Measurements from ENCODE around the gene MEPE. TPM values are rescaled to one million over a fixed set of nuclear protein-coding genes. Genes with fewer than 3 reads are reported as not detected.

Gene MEPE
- total RNA-seq, 1 experiment from 2014 or later: not detected

DNA sequence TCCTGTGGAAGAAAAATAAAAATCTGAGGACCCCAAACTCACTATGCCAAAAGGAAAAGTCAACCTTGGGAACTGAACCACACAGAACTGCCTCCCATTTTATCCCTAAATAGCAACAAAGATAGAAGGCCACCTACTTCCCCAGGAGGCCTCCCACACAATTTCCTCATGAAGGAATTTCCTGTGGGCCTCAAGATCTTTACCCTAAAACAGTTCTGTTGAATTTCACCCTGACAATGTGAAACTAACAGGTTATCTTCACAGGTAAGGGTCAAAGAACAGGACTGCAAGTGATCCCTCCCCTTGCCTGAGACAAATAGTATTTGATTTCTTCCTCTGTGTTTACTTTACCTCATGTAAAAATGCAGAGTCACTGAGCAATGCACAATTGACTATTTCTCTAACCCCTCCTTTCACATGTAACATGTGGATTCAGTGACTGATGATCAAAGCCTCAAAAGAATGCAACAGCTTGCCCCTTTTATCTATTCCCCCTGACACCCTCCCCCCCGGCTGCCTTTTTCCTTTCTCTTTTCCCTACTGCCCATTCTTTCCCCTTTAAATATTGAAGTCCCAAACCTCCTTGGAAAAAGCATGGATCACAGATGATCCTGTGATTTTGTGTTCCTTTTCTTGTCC lies 33.3 kb downstream of the MEPE start (continued):
- TF ChIP-seq JUN (CRISPR knock-in tag; IDR thresholded peaks at IDR 0.05) (no peak), ZNF416 (CRISPR knock-in tag; IDR thresholded peaks at IDR 0.05) (no peak), TEAD1 (CRISPR knock-in tag; IDR thresholded peaks at IDR 0.05) (peak; percentile 84; the same call in 1 of the 2 replicates), NFE2L1 (CRISPR knock-in tag; IDR thresholded peaks at IDR 0.05) (peak; percentile 99)
- TF ChIP-seq, protein P1, sequence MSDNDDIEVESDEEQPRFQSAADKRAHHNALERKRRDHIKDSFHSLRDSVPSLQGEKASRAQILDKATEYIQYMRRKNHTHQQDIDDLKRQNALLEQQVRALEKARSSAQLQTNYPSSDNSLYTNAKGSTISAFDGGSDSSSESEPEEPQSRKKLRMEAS (CRISPR knock-in tag; IDR thresholded peaks at IDR 0.05): peak; percentile 8; the same call in 1 of the 2 replicates
- TF ChIP-seq, protein P2, sequence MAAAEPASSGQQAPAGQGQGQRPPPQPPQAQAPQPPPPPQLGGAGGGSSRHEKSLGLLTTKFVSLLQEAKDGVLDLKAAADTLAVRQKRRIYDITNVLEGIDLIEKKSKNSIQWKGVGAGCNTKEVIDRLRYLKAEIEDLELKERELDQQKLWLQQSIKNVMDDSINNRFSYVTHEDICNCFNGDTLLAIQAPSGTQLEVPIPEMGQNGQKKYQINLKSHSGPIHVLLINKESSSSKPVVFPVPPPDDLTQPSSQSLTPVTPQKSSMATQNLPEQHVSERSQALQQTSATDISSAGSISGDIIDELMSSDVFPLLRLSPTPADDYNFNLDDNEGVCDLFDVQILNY (CRISPR knock-in tag; IDR thresholded peaks at IDR 0.05): no peak
- TF ChIP-seq, protein P3, sequence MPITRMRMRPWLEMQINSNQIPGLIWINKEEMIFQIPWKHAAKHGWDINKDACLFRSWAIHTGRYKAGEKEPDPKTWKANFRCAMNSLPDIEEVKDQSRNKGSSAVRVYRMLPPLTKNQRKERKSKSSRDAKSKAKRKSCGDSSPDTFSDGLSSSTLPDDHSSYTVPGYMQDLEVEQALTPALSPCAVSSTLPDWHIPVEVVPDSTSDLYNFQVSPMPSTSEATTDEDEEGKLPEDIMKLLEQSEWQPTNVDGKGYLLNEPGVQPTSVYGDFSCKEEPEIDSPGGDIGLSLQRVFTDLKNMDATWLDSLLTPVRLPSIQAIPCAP (CRISPR knock-in tag; IDR thresholded peaks at IDR 0.05): no peak

DNA sequence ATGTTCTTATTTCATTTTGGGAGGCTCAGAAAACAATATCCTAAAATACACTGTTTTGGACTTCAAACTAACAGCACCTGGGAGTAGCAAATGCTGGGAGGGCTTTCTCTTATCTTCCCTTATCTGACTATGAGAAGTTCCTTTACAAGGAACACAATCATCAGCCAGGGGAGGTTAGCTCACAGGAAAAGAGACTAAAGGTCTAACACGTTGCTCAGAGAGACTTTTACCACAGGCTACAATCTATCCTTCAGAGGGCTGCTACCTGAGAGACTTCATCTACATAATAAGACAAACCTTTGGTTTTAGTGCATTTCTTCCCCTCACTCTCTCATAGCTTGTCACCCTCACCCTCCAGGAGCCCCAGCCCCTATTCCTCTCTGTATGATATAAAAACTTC lies 35.8 kb downstream of the MEPE start:
- Mint-ChIP-seq H3K4me3 (no peak overlapping the region), H3K27me3 (ENCODE audit: low read depth) (peaks cover 21% of the 10 kb centered on the region), H3K9me3 (peaks cover 10% of the 10 kb centered on the region), H3K27ac (no peak overlapping the region), H3K36me3 (peaks cover 23% of the 10 kb centered on the region), H3K4me1 (peaks cover 52% of the 10 kb centered on the region)
- ChIA-PET CTCF (no interaction called here), POLR2A (no interaction called here)
- ATAC-seq (no peak), DNase-seq (ENCODE audit: low spot score) (no peak)
- TF ChIP-seq, protein P4, sequence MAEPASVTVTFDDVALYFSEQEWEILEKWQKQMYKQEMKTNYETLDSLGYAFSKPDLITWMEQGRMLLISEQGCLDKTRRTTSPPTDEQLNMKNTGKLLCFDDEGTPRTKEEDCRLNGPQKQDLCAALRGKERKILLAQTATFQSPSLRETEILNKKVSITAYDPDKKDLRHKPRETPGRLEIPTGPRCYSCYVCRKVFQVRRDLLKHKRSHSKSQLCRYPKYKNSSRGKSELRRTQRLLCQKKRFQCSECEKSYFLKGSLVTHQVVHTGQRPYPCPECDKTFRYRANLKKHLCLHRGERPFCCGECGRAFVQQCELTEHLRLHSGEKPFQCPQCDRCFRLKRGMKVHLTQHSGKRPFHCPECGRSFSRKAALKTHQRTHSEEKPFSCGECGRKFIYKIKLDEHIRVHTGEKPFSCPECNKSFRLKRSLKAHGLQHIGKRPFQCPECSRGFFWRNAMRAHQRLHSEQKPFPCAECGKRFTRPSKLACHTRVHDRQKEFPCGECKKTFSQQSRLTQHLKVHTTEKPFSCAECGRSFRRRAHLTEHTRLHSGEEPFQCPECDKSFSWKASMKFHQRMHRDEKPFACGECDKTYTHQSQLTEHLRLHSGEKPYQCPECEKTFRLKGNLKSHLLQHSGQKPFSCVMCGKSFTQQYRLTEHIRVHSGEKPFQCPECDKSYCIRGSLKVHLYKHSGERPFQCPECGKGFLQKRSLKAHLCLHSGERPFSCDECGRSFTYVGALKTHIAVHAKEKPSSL (CRISPR knock-in tag; conservative IDR thresholded peaks at IDR 0.05): no peak
- TF ChIP-seq KAT7 (CRISPR knock-in tag; IDR thresholded peaks at IDR 0.05; ENCODE audit: borderline replicate concordance): no peak
- no peak for TF ChIP-seq ZNF396 (CRISPR knock-in tag; IDR thresholded peaks at IDR 0.05; ENCODE audit: borderline replicate concordance)
- no peak for TF ChIP-seq TEAD4 (CRISPR knock-in tag; IDR thresholded peaks at IDR 0.05)
- TF ChIP-seq CREM (CRISPR knock-in tag; IDR thresholded peaks at IDR 0.05): no peak
- TF ChIP-seq, protein P3 (CRISPR knock-in tag; IDR thresholded peaks at IDR 0.05): no peak
- TF ChIP-seq, protein P5, sequence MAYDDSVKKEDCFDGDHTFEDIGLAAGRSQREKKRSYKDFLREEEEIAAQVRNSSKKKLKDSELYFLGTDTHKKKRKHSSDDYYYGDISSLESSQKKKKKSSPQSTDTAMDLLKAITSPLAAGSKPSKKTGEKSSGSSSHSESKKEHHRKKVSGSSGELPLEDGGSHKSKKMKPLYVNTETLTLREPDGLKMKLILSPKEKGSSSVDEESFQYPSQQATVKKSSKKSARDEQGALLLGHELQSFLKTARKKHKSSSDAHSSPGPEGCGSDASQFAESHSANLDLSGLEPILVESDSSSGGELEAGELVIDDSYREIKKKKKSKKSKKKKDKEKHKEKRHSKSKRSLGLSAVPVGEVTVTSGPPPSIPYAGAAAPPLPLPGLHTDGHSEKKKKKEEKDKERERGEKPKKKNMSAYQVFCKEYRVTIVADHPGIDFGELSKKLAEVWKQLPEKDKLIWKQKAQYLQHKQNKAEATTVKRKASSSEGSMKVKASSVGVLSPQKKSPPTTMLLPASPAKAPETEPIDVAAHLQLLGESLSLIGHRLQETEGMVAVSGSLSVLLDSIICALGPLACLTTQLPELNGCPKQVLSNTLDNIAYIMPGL (CRISPR knock-in tag; IDR thresholded peaks at IDR 0.05): no peak
- no peak for TF ChIP-seq ZNF121 (CRISPR knock-in tag; IDR thresholded peaks at IDR 0.05)

DNA sequence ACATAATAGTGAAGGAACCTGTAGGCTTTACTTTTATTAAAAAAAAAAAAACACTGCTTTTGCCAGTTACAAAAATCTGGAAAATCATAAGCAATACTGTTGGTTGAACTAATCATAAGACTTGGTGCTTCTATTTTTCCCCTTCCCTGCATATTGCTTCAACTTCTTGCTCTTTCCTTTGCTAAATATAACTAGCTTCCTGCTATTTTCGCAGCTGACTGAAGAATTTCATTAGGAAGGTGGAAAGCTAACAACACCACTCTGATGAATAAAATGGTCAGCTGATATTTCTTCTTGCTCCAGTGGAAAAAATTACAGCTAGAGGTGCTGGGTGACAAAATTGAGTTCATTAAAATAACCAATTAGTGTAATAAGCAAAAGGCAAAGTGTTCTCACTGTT lies 39.3 kb downstream of the MEPE start:
- ChIA-PET POLR2A (no interaction called here), CTCF (interaction anchor here (0.6 to 1.1 kb wide), 3 partner anchors 31 to 149 kb away, joined by 3 read pairs; no protein-coding TSS in a partner anchor)
- Mint-ChIP-seq H3K4me3 (no peak overlapping the region), H3K4me1 (peaks cover 31% of the 10 kb centered on the region), H3K27ac (no peak overlapping the region), H3K27me3 (ENCODE audit: low read depth) (peaks cover 17% of the 10 kb centered on the region), H3K9me3 (no peaks in the 10 kb centered on the region), H3K36me3 (peaks cover 8% of the 10 kb centered on the region)
- no peak for ATAC-seq
- DNase-seq (ENCODE audit: low spot score): no peak
- TF ChIP-seq, protein P6, sequence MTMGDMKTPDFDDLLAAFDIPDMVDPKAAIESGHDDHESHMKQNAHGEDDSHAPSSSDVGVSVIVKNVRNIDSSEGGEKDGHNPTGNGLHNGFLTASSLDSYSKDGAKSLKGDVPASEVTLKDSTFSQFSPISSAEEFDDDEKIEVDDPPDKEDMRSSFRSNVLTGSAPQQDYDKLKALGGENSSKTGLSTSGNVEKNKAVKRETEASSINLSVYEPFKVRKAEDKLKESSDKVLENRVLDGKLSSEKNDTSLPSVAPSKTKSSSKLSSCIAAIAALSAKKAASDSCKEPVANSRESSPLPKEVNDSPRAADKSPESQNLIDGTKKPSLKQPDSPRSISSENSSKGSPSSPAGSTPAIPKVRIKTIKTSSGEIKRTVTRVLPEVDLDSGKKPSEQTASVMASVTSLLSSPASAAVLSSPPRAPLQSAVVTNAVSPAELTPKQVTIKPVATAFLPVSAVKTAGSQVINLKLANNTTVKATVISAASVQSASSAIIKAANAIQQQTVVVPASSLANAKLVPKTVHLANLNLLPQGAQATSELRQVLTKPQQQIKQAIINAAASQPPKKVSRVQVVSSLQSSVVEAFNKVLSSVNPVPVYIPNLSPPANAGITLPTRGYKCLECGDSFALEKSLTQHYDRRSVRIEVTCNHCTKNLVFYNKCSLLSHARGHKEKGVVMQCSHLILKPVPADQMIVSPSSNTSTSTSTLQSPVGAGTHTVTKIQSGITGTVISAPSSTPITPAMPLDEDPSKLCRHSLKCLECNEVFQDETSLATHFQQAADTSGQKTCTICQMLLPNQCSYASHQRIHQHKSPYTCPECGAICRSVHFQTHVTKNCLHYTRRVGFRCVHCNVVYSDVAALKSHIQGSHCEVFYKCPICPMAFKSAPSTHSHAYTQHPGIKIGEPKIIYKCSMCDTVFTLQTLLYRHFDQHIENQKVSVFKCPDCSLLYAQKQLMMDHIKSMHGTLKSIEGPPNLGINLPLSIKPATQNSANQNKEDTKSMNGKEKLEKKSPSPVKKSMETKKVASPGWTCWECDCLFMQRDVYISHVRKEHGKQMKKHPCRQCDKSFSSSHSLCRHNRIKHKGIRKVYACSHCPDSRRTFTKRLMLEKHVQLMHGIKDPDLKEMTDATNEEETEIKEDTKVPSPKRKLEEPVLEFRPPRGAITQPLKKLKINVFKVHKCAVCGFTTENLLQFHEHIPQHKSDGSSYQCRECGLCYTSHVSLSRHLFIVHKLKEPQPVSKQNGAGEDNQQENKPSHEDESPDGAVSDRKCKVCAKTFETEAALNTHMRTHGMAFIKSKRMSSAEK (CRISPR knock-in tag; IDR thresholded peaks at IDR 0.05; ENCODE audit: borderline replicate concordance): no peak
- TF ChIP-seq RORB (CRISPR knock-in tag; IDR thresholded peaks at IDR 0.05): no peak
- TF ChIP-seq NR2C2 (CRISPR knock-in tag; IDR thresholded peaks at IDR 0.05): no peak
- no peak for TF ChIP-seq ZNF263 (CRISPR knock-in tag; IDR thresholded peaks at IDR 0.05; ENCODE audit: low read depth)
- TF ChIP-seq HMGA2 (CRISPR knock-in tag; IDR thresholded peaks at IDR 0.05): no peak
- TF ChIP-seq CBFB (CRISPR knock-in tag; IDR thresholded peaks at IDR 0.05; ENCODE audit: low read depth): no peak

All from WTC11 (cell line).